MM.1S (cell line): ENCODE results near the gene ORAI2.

ENCODE experiments used
- EZH2 ChIP-seq: fragments of 300-600 bp; sonication (generic); optimal IDR thresholded peaks from 2 replicates; pipeline ENCODE3; 2017; ENCODE audit warnings: low read depth, mild to moderate bottlenecking, antibody characterized with exemption, low read length, mixed read lengths
- EZH2phosphoT487 ChIP-seq: fragments of 300-600 bp; sonication (generic); IDR thresholded peaks from 2 replicates; pipeline ENCODE4 v1.6.1; 2018; ENCODE audit warnings: antibody characterized with exemption, low read length
- TF ChIP-seq, protein P1 (sequence below): fragments of 300-600 bp; sonication (generic); IDR thresholded peaks from 2 replicates; pipeline ENCODE4 v1.5.1; 2016; ENCODE audit warnings: antibody characterized with exemption, low read length, mixed read lengths

DNA sequence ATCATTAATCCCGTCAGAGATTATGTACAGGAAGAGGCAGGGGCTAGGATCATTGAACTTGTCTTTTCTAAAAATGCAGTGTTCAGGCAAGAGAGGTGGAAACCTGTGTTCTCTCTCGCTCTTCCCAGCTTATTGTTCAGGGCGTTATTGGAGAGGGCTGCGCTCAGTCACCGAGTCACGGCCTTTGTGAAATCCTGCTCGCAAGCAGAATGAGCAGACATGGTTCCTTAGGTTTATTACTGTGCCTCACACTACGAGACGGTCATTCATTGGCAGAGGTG lies 37.8 kb upstream of the ORAI2 start:
- TF ChIP-seq, protein P1, sequence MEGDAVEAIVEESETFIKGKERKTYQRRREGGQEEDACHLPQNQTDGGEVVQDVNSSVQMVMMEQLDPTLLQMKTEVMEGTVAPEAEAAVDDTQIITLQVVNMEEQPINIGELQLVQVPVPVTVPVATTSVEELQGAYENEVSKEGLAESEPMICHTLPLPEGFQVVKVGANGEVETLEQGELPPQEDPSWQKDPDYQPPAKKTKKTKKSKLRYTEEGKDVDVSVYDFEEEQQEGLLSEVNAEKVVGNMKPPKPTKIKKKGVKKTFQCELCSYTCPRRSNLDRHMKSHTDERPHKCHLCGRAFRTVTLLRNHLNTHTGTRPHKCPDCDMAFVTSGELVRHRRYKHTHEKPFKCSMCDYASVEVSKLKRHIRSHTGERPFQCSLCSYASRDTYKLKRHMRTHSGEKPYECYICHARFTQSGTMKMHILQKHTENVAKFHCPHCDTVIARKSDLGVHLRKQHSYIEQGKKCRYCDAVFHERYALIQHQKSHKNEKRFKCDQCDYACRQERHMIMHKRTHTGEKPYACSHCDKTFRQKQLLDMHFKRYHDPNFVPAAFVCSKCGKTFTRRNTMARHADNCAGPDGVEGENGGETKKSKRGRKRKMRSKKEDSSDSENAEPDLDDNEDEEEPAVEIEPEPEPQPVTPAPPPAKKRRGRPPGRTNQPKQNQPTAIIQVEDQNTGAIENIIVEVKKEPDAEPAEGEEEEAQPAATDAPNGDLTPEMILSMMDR: no peak
- TF ChIP-seq EZH2phosphoT487 (no peak), EZH2 (no peak)
